Osteoblast (primary cell): Measurements from ENCODE around the gene NAPA. TPM values are rescaled to one million over a fixed set of nuclear protein-coding genes. Genes with fewer than 3 reads are reported as not detected.

Source experiments
- DNase-seq: peaks from one replicate; pipeline ENCODE4 v3.0.0; 2011; ENCODE audit warnings: low spot score, mixed read lengths; ENCODE audit not compliant: insufficient read length; ENCODE audit errors: missing footprints
- H2AFZ ChIP-seq: 2 replicates; pipeline ENCODE4 v1.6.0; 2011; ENCODE audit warnings: mild to moderate bottlenecking, low read length
- H3K27ac ChIP-seq: 2 replicates; pipeline ENCODE4 v1.5.1; 2011; ENCODE audit warnings: mild to moderate bottlenecking, low read depth, low read length, moderate library complexity
- H3K27me3 ChIP-seq: 2 replicates; pipeline ENCODE4 v1.6.0; 2012; ENCODE audit warnings: mild to moderate bottlenecking, control low read depth, inconsistent platforms, low read length, moderate library complexity; ENCODE audit not compliant: insufficient read depth
- H3K36me3 ChIP-seq: 2 replicates; pipeline ENCODE4 v1.5.1; 2011; ENCODE audit warnings: mild to moderate bottlenecking, low read length, control low read depth, moderate library complexity; ENCODE audit not compliant: insufficient read depth
- H3K4me1 ChIP-seq: 2 replicates; pipeline ENCODE4 v1.5.1; 2011; ENCODE audit warnings: mild to moderate bottlenecking, low read length, control low read depth, moderate library complexity; ENCODE audit not compliant: insufficient read depth
- H3K4me2 ChIP-seq: 2 replicates; pipeline ENCODE4 v1.6.0; 2011; ENCODE audit warnings: mild to moderate bottlenecking, low read length; ENCODE audit not compliant: insufficient read depth
- H3K4me3 ChIP-seq: fragments of 200-600 bp; sonication (generic); 3 replicates; pipeline ENCODE4 v1.5.1; 2012; ENCODE audit warnings: mild to moderate bottlenecking, low read length, inconsistent platforms; ENCODE audit not compliant: insufficient read depth
- H3K79me2 ChIP-seq: 2 replicates; pipeline ENCODE4 v1.6.0; 2012; ENCODE audit warnings: mild to moderate bottlenecking, low read length, control low read depth, inconsistent platforms; ENCODE audit not compliant: insufficient read depth
- H3K9me3 ChIP-seq: 2 replicates; pipeline ENCODE4 v1.5.1; 2011; ENCODE audit warnings: low read depth, low read length, control low read depth
- H4K20me1 ChIP-seq: 2 replicates; pipeline ENCODE4 v1.6.0; 2012; ENCODE audit warnings: mild to moderate bottlenecking, low read length, control low read depth; ENCODE audit not compliant: insufficient read depth
- total RNA-seq: library from RNA; depleted of rRNA; stranded (reverse); fragments of >200 nt; gene quantifications from 2 replicates; pipeline ENCODE4 v1.2.3, GENCODE V29; 2012
- TF ChIP-seq, protein P1 (sequence below): IDR thresholded peaks from 2 replicates; pipeline ENCODE4 v1.5.1; 2011; ENCODE audit warnings: mild to moderate bottlenecking, low read depth, low read length, moderate library complexity; ENCODE audit errors: extremely low read depth

The NAPA gene
- total RNA-seq, 1 donor = 95.9 TPM

DNA sequence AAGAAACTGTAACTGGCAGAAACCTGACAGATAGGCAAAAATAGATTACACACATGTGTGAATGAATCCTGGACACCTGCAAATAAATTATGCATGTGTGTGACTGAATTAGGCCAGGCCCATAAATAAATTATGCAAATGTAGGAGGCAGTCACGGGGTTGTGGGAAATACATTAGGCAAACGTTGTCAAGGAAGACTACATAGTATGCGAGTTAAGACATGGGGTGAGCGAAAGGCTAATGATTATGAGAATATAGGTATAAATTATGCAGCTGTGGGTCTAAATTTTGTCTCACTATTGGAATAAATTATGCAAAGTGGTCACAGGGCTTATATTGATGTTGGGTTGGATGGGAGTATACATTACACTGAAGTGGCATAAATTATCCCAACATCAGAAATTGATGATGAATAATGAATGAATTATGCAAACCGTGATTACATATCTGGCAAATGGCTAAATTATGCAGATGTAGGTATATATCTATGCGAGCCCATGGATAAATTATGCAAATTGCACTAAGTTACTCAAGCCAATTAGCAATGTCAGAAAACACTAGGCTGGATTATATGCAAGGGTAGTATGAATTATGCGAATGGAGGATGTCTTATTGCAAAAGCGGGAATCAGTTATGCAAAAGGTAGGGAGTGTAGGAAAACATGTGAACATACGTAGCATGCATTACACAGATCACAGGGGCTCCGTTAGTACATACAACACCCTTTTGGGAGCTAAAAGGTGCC lies 50.0 kb downstream of the NAPA start:
- Histone ChIP-seq H3K4me3 (no peak overlapping the region), H3K36me3 (no peaks in the 10 kb centered on the region), H2AFZ (no peak overlapping the region), H3K79me2 (no peaks in the 10 kb centered on the region), H3K27ac (no peak overlapping the region), H3K4me2 (no peak overlapping the region), H4K20me1 (peaks cover 6% of the 10 kb centered on the region), H3K9me3 (no peaks in the 10 kb centered on the region), H3K27me3 (peaks cover 47% of the 10 kb centered on the region), H3K4me1 (no peaks in the 10 kb centered on the region)
- no peak for DNase-seq
- TF ChIP-seq, protein P1, sequence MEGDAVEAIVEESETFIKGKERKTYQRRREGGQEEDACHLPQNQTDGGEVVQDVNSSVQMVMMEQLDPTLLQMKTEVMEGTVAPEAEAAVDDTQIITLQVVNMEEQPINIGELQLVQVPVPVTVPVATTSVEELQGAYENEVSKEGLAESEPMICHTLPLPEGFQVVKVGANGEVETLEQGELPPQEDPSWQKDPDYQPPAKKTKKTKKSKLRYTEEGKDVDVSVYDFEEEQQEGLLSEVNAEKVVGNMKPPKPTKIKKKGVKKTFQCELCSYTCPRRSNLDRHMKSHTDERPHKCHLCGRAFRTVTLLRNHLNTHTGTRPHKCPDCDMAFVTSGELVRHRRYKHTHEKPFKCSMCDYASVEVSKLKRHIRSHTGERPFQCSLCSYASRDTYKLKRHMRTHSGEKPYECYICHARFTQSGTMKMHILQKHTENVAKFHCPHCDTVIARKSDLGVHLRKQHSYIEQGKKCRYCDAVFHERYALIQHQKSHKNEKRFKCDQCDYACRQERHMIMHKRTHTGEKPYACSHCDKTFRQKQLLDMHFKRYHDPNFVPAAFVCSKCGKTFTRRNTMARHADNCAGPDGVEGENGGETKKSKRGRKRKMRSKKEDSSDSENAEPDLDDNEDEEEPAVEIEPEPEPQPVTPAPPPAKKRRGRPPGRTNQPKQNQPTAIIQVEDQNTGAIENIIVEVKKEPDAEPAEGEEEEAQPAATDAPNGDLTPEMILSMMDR = no peak

DNA sequence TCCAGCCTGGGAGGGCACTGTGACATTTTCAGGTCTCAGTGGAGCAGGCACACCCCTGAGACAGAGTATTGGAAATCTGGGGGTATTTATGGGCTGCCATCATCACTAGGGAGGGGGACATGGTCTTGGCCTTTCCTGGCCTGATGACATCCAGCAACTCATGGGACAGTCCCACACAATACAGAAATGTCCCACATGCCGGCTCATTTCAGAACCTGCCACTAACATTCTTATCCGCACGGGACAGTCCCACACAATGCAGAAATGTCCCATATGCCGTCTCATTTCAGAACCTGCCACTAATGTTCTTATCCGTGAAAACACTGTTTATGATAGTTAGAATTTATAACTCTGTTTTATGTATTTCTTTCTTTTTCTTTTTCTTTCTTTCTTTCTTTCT lies 53.0 kb downstream of the NAPA start:
- no peak overlapping the region for H3K4me3 ChIP-seq

DNA sequence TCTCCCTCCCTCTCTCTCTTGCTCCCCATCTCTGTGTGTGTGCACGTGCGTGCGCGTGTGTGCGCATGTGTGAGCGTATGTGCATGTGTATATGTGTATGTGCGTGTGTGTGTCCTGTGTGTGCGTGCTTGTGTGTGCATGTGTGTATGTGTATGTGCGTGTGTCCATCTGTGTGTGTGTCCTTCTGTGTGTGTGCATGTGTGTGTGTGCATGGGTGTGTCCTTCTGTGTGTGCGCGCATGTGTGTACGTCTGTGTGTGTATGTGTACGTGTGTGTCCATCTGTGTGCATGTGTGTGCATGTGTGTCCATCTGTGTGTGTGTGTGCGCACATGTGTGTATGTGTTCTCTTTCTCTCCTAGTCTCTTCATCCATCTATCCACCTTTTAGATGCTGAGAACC lies 55.4 kb downstream of the NAPA start:
- Histone ChIP-seq H3K4me2 (no peak overlapping the region), H3K79me2 (no peaks in the 10 kb centered on the region), H3K27me3 (peaks cover 60% of the 10 kb centered on the region), H4K20me1 (peaks cover 3% of the 10 kb centered on the region), H3K27ac (no peak overlapping the region), H2AFZ (no peak overlapping the region), H3K36me3 (no peaks in the 10 kb centered on the region), H3K9me3 (peaks cover 8% of the 10 kb centered on the region), H3K4me3 (no peak overlapping the region), H3K4me1 (no peaks in the 10 kb centered on the region)
- no peak for DNase-seq
- TF ChIP-seq, protein P1 = no peak

More for the DNA sequence above, 53.0 kb downstream of the NAPA start:
- no peaks in the 10 kb centered on the region for H3K9me3 ChIP-seq
- DNase-seq = no peak
- no peaks in the 10 kb centered on the region for H3K36me3 ChIP-seq
- H3K79me2 ChIP-seq = no peaks in the 10 kb centered on the region
- no peak overlapping the region for H3K27ac ChIP-seq
- H2AFZ ChIP-seq = no peak overlapping the region
- H3K4me2 ChIP-seq = no peak overlapping the region
- H3K4me1 ChIP-seq = no peaks in the 10 kb centered on the region
- TF ChIP-seq, protein P1 = no peak
- H4K20me1 ChIP-seq = peaks cover 7% of the 10 kb centered on the region
- peaks cover 52% of the 10 kb centered on the region for H3K27me3 ChIP-seq

DNA sequence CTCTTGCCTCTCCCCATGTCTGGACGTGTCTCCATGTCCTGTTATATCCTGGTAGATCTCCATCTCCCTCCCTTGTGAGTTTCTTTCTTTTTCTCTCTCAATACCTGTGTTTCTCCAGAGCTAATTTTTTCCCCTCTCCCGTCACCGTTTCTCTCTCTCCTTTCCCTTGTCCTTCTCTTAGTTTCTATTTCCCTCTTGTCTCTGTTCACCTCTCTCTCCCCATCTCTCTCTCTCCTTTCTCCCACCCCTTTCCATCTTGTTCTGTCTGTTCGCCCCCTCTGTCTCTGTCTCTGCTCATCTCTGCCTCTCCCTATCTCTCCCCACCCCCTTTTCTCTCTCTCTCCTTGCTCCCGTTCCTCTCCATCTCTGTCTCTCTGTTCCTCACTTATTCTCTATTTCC lies 56.2 kb downstream of the NAPA start:
- Histone ChIP-seq H4K20me1 (peaks cover 3% of the 10 kb centered on the region), H2AFZ (no peak overlapping the region), H3K4me3 (no peak overlapping the region), H3K36me3 (no peaks in the 10 kb centered on the region), H3K27me3 (peaks cover 57% of the 10 kb centered on the region), H3K9me3 (peaks cover 8% of the 10 kb centered on the region), H3K4me1 (no peaks in the 10 kb centered on the region), H3K79me2 (no peaks in the 10 kb centered on the region), H3K27ac (no peak overlapping the region), H3K4me2 (no peak overlapping the region)
- TF ChIP-seq, protein P1 = no peak
- DNase-seq = no peak
